ENCODE results near the gene RHOH.

GRCh38 chr4:40173470-40173875 is 23.4 kb upstream of the RHOH start:
- TF ChIP-seq, protein P1, sequence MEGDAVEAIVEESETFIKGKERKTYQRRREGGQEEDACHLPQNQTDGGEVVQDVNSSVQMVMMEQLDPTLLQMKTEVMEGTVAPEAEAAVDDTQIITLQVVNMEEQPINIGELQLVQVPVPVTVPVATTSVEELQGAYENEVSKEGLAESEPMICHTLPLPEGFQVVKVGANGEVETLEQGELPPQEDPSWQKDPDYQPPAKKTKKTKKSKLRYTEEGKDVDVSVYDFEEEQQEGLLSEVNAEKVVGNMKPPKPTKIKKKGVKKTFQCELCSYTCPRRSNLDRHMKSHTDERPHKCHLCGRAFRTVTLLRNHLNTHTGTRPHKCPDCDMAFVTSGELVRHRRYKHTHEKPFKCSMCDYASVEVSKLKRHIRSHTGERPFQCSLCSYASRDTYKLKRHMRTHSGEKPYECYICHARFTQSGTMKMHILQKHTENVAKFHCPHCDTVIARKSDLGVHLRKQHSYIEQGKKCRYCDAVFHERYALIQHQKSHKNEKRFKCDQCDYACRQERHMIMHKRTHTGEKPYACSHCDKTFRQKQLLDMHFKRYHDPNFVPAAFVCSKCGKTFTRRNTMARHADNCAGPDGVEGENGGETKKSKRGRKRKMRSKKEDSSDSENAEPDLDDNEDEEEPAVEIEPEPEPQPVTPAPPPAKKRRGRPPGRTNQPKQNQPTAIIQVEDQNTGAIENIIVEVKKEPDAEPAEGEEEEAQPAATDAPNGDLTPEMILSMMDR (IDR thresholded peaks at IDR 0.05 in 2 of 3, conservative IDR thresholded peaks at IDR 0.05 in 1 of 3; ENCODE audit: control insufficient read depth in 2 of 3, extremely low read depth in 1 of 3, insufficient read depth in 1 of 3, low read depth in 3 of 3, low read length in 3 of 3), result no peak
- TF ChIP-seq EED (IDR thresholded peaks at IDR 0.05; ENCODE audit: low read depth) (no peak; the same call in 1 of the 2 replicates), MEF2A (IDR thresholded peaks at IDR 0.05; ENCODE audit: insufficient read depth, low read depth, low read length) (no peak), ATF2 (IDR thresholded peaks at IDR 0.05; ENCODE audit: low read length) (no peak)

All from GM12878 (cell line).